ENCODE data around the gene AOC1.

AOC1 gene

DNA sequence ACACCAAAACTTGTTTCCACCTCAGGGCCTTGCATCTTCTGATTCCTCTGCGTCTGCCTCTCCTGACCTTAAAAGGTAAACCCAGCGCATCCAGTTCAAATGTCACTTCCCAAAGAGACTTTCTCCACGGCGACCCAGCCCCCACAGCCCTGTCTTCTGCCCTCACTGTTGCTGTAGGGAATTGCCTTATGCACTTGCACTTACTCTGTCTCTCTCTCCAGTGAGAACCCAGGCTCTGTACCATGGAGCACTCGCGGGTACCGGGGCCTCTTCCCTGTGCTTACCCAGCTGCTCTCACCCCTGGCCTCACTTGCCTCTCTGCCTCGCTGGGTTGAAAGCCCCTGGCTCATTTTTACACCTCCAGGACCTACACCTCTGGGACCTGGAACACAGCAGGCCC, 48.4 kb downstream of the AOC1 start:
- TF ChIP-seq, protein P1, sequence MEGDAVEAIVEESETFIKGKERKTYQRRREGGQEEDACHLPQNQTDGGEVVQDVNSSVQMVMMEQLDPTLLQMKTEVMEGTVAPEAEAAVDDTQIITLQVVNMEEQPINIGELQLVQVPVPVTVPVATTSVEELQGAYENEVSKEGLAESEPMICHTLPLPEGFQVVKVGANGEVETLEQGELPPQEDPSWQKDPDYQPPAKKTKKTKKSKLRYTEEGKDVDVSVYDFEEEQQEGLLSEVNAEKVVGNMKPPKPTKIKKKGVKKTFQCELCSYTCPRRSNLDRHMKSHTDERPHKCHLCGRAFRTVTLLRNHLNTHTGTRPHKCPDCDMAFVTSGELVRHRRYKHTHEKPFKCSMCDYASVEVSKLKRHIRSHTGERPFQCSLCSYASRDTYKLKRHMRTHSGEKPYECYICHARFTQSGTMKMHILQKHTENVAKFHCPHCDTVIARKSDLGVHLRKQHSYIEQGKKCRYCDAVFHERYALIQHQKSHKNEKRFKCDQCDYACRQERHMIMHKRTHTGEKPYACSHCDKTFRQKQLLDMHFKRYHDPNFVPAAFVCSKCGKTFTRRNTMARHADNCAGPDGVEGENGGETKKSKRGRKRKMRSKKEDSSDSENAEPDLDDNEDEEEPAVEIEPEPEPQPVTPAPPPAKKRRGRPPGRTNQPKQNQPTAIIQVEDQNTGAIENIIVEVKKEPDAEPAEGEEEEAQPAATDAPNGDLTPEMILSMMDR (IDR thresholded peaks at IDR 0.05; ENCODE audit: low read depth, low read length): no peak
- DNase-seq (ENCODE audit: extremely low read depth, low read depth): no peak

DNA sequence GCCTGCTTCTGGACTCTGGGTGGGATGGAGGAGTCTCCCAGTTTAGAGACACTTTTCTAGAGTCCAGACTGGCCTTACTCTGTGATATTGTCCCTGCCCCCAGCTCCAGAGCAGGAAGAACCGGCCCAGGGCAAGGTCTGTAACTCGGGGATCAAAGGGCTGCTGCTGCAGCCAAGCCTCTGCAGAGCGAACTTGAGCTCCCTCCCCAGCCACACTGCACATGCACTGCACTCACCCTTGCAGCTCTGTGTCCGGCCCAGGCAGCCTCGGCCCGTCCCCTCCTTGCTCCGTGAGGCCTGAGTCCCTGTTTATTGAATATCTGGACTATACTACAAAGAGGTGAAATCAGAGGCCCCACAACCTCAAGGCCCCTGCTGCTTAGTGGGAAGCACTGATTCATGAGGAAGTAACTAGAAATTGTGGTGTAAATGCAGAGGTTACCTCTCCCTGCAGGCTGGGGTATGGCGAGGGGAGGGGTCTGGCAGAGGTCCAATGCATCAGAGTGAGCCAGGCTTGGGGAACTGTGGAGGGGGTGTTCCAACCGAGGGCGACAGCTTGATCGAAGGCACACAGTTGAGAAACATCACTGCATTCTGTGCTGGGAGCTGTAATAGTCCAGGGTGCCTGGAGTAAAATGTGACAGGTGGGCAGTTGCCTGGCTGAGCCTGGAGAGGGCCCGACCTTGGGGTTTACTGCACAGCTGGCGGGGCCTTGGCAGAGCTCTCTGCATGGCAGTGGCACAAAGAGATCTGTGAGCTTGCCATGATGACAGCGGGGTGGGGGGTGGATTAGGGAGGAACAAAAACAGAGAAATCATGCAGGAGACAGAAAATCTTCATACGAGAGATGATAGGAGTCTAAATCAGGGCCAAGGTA, 49.1 kb downstream of the AOC1 start:
- TF ChIP-seq, protein P1 (IDR thresholded peaks at IDR 0.05; ENCODE audit: low read depth, low read length): no peak
- DNase-seq (ENCODE audit: extremely low read depth, low read depth): no peak

DNA sequence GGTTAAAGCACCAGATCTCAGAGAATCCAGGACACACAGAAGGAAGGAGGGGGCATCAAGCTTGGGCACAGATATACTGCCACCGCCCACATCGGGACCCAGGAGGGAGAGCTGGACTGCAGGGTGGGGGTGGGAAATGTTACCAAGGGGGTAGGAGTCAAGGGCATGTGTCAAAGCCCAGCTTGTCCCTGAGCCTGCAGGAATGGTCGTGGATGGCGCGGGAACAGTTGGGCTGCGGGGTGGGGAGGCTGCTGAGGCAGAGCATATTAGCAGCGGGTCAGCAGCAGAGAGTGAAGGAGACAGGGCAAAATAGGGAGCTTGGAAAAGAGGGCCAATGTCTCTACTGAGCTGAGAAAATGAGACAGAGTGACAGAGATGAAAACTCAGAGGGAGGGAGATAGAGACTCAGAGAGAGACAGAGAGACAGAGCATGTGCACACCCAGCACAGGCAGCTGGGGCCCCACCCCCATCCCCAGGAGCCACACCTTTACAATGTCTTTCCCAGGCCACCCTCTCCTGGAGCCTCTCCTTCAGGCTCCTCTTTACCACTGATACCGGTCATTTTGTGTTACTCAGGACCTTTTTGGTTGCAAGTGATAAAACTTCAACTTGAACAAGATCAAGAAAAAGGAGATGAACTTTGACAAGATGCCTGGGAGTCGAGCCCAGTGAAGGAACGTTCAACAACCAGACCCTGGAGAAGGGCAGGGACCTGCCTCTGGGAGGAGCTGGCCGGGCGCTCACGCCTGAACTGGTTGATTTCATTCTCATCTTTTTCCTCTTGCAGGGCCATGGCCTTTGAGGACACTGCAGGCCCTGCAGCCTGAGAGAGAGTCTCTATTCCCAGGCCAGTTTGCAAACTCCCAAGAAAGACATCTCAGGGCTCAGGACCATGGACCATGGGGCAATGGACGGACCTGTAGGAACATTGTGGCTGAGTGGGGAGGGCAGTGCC, 50.0 kb downstream of the AOC1 start:
- no peak for DNase-seq (ENCODE audit: extremely low read depth, low read depth)
- TF ChIP-seq, protein P1 (IDR thresholded peaks at IDR 0.05; ENCODE audit: low read depth, low read length): no peak

DNA sequence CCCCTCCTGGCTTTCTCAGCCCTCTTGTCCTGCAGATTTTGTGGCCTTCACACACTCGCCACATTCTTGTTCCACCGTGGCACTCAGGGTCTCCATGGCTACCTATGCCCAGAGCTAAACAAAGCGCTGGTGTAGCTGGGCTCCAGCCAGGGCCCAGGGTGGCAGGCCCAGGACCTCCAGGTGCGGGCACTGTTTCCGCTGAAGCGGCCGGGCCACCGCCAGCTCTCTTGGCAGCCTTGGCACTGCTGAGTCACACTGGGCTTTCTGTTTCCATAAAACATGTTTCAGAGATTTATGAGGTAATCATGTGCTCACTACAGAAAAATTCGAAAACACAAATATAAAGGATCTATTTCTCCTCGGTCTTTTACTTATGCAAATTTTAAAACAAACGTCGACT, 51.3 kb downstream of the AOC1 start:
- DNase-seq (ENCODE audit: extremely low read depth, low read depth): no peak

DNA sequence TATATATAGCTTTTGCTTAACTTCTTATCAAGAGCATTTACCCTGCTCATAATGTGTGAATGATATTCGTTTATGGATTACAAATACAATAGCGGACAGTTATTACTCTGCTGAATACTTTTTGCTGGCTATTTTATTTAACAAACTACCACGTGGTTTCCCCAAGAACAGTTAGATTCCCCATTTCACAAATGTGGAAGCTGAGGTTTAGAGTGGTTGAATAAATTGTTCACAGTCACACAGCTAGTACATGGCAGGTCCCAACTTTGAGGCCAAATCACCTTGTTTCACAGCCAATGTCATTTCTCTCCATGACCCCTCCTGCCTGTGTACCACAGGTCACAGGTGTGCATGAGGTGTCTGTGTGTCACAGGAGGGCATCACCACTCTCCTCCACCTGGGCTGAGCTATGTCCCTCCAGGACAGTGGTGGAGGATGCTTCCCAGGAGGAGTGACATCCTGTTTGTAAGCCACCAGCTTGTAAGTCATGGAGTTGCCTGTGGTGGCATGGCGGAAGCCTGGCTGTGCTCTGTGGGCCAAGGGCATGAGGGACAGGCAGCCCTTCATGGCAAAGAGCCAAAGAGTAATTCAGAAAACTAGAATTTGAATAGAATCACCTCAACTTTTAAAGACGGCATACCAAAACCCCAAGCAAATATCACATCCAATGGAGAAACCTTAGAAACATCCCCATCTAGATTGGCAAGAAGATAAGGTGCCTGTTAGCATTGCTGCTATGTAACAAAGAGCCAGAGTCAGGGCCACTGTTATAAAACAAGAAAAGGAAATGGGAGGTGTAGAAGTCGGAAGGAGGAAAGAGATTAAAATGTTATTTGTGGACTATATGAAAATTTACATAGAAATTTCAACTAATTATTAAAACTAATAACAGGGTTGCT, 51.9 kb downstream of the AOC1 start:
- TF ChIP-seq, protein P1 (IDR thresholded peaks at IDR 0.05; ENCODE audit: low read depth, low read length): no peak
- DNase-seq (ENCODE audit: extremely low read depth, low read depth): no peak

More for the DNA sequence above, 51.3 kb downstream of the AOC1 start:
- TF ChIP-seq, protein P1 (IDR thresholded peaks at IDR 0.05; ENCODE audit: low read depth, low read length): no peak

DNA sequence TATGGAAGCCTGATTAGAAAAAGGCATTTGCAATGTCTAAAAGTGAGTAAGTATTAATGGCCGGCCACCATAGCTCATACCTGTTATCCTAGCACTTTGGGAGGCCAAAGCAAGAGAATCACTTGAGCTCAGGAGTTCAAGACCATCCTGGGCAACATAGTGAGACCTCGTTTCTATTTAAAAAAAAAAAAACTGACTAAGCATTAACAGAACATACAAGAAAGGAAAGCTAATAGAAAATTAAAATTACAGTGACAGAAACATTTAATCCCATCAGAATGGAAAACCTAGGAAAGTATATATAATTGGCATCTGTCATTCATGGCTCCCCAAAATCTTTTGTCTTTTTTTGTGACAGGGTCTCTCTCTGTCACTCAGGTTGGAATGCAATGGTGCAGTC, 55.9 kb downstream of the AOC1 start:
- DNase-seq (ENCODE audit: extremely low read depth, low read depth): no peak
- TF ChIP-seq, protein P1 (IDR thresholded peaks at IDR 0.05; ENCODE audit: low read depth, low read length): no peak
